ENCODE data around the gene RUNX1.

DNA sequence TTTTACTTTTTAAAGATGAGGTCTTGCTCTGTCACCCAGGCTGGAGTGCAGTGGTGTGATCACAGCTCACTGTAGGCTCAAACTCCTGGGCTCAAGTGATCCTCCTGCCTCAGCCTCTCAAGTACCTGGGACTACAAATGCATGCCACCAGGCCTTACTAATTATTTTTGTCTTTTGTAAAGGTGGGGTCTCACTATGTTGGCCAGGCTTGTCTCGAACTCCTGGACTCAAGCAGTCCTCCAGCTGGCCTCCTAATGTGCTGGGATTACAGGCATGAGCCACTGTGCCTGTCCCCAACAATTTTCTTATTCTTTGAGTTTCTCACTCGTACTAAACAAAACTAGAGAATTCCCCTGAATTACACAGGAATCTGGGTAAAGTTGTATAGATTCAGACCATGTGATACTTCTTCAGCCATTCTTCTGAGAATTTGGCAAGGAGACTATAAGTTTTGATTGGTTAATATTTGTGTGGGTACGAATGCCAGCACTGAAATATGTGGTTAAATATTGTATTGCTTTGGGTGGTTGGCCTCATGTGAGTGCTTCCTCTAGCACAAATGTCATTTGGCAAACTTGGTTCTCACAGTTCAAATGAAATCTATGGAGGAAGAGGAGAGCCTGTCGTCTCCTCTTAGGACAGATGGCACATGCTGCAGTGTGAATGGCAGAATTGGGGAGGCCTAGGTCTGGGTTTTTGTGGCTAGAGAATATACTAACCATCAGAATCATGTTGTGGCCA lies 104.9 kb downstream of the RUNX1 start:
- TF ChIP-seq, protein P1, sequence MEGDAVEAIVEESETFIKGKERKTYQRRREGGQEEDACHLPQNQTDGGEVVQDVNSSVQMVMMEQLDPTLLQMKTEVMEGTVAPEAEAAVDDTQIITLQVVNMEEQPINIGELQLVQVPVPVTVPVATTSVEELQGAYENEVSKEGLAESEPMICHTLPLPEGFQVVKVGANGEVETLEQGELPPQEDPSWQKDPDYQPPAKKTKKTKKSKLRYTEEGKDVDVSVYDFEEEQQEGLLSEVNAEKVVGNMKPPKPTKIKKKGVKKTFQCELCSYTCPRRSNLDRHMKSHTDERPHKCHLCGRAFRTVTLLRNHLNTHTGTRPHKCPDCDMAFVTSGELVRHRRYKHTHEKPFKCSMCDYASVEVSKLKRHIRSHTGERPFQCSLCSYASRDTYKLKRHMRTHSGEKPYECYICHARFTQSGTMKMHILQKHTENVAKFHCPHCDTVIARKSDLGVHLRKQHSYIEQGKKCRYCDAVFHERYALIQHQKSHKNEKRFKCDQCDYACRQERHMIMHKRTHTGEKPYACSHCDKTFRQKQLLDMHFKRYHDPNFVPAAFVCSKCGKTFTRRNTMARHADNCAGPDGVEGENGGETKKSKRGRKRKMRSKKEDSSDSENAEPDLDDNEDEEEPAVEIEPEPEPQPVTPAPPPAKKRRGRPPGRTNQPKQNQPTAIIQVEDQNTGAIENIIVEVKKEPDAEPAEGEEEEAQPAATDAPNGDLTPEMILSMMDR (IDR thresholded peaks at IDR 0.05): no peak
- no peak for TF ChIP-seq EZH2 (IDR thresholded peaks at IDR 0.05; ENCODE audit: borderline replicate concordance, insufficient read depth, low read depth, low read length, poor library complexity, severe bottlenecking)

Measured in B cell (primary cell).